Measurements from ENCODE around the gene ZNF618.

DNA sequence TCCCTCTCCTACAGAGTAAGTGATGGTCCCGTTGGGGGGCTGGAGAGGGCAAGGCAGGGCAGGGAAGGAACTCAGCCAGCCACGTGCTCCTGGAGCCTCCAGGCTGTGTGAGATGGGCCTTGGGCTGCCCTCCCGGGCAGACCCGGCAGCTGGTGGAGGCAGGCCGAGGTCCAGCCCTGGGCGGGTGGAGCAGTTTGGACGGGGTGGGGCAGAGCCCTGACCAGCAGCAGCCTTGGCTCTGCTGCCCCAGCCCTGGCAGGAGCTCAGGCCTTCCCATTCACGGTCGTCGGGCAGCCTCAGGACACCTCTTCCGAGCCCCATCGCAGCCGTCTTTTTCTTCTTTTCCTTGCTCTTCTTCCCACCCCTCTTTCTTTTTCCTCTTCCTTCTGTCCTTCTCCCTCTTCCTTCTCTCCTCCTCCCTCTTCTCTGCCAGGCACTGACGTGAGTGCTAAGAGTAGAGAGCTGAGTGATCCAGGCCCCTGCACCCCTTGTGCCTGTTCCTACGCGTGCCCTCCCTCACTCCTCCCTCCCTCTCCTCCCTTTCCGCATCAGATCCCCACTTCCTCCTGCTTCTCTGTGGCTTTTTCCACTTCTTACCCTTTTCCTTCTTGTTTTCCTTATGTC, 159.2 kb downstream of the ZNF618 start:
- TF ChIP-seq, protein P1, sequence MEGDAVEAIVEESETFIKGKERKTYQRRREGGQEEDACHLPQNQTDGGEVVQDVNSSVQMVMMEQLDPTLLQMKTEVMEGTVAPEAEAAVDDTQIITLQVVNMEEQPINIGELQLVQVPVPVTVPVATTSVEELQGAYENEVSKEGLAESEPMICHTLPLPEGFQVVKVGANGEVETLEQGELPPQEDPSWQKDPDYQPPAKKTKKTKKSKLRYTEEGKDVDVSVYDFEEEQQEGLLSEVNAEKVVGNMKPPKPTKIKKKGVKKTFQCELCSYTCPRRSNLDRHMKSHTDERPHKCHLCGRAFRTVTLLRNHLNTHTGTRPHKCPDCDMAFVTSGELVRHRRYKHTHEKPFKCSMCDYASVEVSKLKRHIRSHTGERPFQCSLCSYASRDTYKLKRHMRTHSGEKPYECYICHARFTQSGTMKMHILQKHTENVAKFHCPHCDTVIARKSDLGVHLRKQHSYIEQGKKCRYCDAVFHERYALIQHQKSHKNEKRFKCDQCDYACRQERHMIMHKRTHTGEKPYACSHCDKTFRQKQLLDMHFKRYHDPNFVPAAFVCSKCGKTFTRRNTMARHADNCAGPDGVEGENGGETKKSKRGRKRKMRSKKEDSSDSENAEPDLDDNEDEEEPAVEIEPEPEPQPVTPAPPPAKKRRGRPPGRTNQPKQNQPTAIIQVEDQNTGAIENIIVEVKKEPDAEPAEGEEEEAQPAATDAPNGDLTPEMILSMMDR (IDR thresholded peaks at IDR 0.05) = no peak
- TF ChIP-seq POLR2A (IDR thresholded peaks at IDR 0.05) (no peak), POLR2AphosphoS5 (IDR thresholded peaks at IDR 0.05) (no peak), EP300 (IDR thresholded peaks at IDR 0.05) (no peak)
